ENCODE data around the gene ZNF598.
A peak's percentile ranks its signal among the peaks of the same experiment; 100 is the strongest.

Gene ZNF598

GRCh38 chr16:1987198-1987597 is 22.4 kb downstream of the ZNF598 start:
- TF ChIP-seq CTCF (IDR thresholded peaks at IDR 0.05), result no peak
- no peak for DNase-seq (ENCODE audit: low spot score)
- no peak overlapping the region for H3K27ac ChIP-seq
- H3K4me3 ChIP-seq, result no peak overlapping the region

DNA sequence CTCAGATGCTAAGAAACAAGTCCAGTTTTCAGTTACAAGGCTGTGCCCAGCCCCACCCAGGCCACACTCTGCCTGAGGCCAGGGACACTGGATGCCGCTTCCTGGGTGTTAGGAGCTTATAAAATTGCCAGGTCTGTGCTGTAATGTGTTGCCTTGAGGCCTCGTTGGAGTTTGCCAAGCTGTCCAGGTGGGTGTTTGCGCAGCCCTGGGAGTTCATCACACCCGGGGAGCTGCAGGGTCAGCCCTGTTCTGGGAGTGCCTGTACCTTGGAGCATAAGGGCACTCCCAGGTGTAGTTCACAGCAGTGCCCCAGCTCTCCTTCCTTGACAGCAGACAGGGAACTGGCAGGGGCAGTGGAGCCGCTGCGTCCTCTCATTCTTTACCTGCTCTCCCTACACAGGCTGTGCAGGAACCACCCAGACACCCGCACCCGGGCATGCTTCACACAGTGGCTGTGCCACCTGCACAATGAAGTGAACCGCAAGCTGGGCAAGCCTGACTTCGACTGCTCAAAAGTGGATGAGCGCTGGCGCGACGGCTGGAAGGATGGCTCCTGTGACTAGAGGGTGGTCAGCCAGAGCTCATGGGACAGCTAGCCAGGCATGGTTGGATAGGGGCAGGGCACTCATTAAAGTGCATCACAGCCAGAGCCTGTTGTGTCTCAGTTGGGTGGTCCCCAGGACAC is 24.0 kb downstream of the ZNF598 start:
- no peak for TF ChIP-seq CTCF (IDR thresholded peaks at IDR 0.05)
- H3K27ac ChIP-seq, result no peak overlapping the region
- H3K4me3 ChIP-seq, result no peak overlapping the region
- DNase-seq (ENCODE audit: low spot score), result no peak

DNA sequence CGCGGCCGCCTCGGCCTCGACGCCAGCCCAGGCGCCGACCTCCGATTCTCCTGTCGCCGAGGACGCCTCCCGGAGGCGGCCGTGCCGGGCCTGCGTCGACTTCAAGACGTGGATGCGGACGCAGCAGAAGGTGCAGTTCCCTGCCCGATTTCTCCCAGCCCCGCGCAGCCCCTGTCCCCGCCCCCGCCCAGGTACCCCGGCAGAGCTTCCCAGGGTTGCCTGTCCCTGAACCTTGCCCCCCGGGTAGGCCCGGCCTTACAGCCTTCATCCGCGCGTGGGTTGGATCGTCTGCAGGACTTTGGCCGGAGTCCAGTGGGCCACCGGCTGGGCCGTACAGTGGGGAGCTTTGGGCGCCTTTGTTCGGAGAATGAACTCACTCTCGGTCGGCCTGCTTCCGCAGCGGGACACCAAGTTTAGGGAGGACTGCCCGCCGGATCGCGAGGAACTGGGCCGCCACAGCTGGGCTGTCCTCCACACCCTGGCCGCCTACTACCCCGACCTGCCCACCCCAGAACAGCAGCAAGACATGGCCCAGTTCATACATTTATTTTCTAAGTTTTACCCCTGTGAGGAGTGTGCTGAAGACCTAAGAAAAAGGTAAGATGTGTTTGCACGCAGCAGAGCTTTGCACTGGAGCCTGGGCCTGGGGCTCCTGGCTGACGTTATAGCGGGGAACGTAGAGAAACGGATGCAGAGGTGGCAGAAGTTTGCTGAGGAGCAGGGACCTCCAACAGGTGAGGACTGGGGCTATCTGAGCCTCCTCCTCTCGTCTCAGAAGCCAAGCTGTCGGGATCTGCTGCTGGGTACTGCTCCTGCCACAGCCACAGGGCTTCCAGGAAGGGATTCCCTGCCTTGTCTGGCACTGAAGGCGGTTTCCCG is 25.0 kb downstream of the ZNF598 start:
- TF ChIP-seq CTCF (IDR thresholded peaks at IDR 0.05), result no peak
- no peak for DNase-seq (ENCODE audit: low spot score)
- peak overlapping the region; percentile 97 for H3K4me3 ChIP-seq
- peak overlapping the region in 1 of 2 donors; percentile 88 for H3K27ac ChIP-seq

DNA sequence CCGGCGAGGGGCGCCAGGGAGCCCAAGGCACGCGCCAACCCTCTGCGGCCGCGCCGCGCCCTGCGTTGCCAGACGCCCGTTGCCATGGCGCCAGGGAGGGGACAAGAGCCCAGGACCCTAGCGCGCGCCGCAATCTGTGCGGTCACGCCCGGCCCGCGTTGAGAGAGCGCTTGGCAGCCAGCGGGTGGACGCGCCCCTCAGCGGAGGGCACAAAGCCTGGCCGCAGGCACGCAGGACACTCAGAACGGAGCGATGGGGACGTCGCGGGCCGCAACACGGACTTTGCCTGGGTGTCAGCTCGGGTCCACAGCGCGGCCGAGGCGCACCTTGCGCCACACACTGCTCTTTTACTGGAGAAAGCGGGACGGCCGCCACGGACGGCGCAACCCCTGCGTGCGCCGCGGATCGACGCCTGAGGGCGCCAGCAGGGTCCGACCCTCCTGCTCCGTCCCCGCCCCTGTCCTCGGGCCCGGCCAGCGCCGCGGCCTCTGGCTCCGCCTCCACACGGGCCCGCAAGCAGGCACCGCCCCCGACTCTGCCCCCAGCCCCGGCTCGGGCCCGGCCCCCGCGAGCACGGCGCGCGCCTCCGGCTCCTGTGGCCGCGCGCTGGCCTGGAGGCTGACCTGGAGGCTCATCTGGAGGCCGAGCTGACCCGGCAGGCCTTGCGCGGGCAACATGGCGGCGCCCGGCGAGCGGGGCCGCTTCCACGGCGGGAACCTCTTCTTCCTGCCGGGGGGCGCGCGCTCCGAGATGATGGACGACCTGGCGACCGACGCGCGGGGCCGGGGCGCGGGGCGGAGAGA is 25.9 kb downstream of the ZNF598 start, which contains the start of gene GFER:
TSS of gene GFER (plus strand) at position 650 of the 803 bp plus-strand sequence. CDS start at position 676, 26 bp downstream.
- peak; percentile 93 for DNase-seq (ENCODE audit: low spot score)
- peak within 1 kb of the TSS in 1 of 2 donors; percentile 88 for H3K27ac ChIP-seq

GRCh38 chr16:1982991-1983543 is 26.6 kb downstream of the ZNF598 start:
- H3K27ac ChIP-seq, result peak overlapping the region in 1 of 2 donors; percentile 88
- peak overlapping the region; percentile 97 for H3K4me3 ChIP-seq
- DNase-seq (ENCODE audit: low spot score), result no peak
- TF ChIP-seq CTCF (IDR thresholded peaks at IDR 0.05), result no peak

More for the DNA sequence above, 25.9 kb downstream of the ZNF598 start, which contains the start of gene GFER:
- no peak for TF ChIP-seq CTCF (IDR thresholded peaks at IDR 0.05)
- H3K4me3 ChIP-seq, result peak within 1 kb of the TSS; percentile 97

DNA sequence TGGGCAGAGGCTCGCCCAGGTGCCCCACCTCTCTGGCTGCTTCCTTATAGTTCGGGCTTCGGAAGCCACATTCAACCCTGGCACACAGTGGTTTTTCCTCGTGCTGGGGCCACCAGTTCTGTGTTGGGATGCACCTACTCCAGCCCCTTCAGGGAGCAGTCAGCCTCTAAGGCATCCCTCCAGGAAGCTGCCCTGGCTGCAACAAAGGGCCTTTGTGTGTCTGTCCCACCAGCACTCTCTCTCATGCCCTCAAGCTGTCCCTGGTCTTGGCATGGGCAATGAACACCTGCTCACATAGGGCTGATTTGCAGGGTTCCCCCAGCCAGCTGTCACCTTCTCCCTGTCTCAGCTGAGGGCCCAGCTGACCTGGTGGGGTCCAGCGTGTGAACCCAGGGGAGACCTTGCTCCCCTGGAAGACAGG is 27.6 kb downstream of the ZNF598 start:
- Histone ChIP-seq H3K4me3 (no peak overlapping the region), H3K27ac (no peak overlapping the region)
- no peak for TF ChIP-seq CTCF (IDR thresholded peaks at IDR 0.05)
- no peak for DNase-seq (ENCODE audit: low spot score)
